ENCODE data around the gene ANGPT4. TPM values are rescaled to one million over a fixed set of nuclear protein-coding genes. Genes with fewer than 3 reads are reported as not detected.
A peak's percentile ranks its signal among the peaks of the same experiment; 100 is the strongest.

ANGPT4 gene
- total RNA-seq, 1 experiment from 2014 or later, result not detected

GRCh38 chr20:933029-933428 lies 16.9 kb upstream of the ANGPT4 start:
- Histone ChIP-seq H3K4me2 (ENCODE audit: low read depth, low read length, poor library complexity, severe bottlenecking) (no peak overlapping the region), H4K20me1 (ENCODE audit: insufficient read depth, low read depth, low read length) (no peaks in the 10 kb centered on the region), H3K9me2 (replicated peaks; ENCODE audit: insufficient read depth, low read length) (no peaks in the 10 kb centered on the region), H2AFZ (ENCODE audit: low read length) (no peak overlapping the region), H3K27me3 (ENCODE audit: low read length) (0 out of 2 replicates have a peak, but pooled peaks cover 4% of the 10 kb centered on the region), H3K27ac (ENCODE audit: low read length) (no peak overlapping the region), H3K4me3 (ENCODE audit: low read length) (no peak overlapping the region), H3K36me3 (ENCODE audit: insufficient read depth, low read length) (no peaks in the 10 kb centered on the region), H3K9ac (ENCODE audit: low read length) (no peak overlapping the region), H3K79me2 (ENCODE audit: low read length) (no peaks in the 10 kb centered on the region), H3K9me3 (ENCODE audit: low read length) (peaks cover 12% of the 10 kb centered on the region), H3K4me1 (ENCODE audit: low read length) (no peaks in the 10 kb centered on the region)
- DNase-seq, result no peak

GRCh38 chr20:931401-931800 lies 15.3 kb upstream of the ANGPT4 start:
- DNase-seq, result peak; percentile 47
- Histone ChIP-seq H3K9ac (ENCODE audit: low read length) (no peak overlapping the region), H3K4me2 (ENCODE audit: low read depth, low read length, poor library complexity, severe bottlenecking) (no peak overlapping the region), H2AFZ (ENCODE audit: low read length) (no peak overlapping the region), H3K27ac (ENCODE audit: low read length) (no peak overlapping the region), H3K27me3 (ENCODE audit: low read length) (0 out of 2 replicates have a peak, but pooled peaks cover 4% of the 10 kb centered on the region), H3K36me3 (ENCODE audit: insufficient read depth, low read length) (no peaks in the 10 kb centered on the region), H3K4me1 (ENCODE audit: low read length) (no peaks in the 10 kb centered on the region), H3K4me3 (ENCODE audit: low read length) (no peak overlapping the region), H3K9me2 (replicated peaks; ENCODE audit: insufficient read depth, low read length) (no peaks in the 10 kb centered on the region), H3K9me3 (ENCODE audit: low read length) (peaks cover 12% of the 10 kb centered on the region), H3K79me2 (ENCODE audit: low read length) (no peaks in the 10 kb centered on the region), H4K20me1 (ENCODE audit: insufficient read depth, low read depth, low read length) (no peaks in the 10 kb centered on the region)

GRCh38 chr20:926670-927069 lies 10.5 kb upstream of the ANGPT4 start:
- no peak overlapping the region for H3K4me2 ChIP-seq (ENCODE audit: low read depth, low read length, poor library complexity, severe bottlenecking)
- no peaks in the 10 kb centered on the region for H3K9me2 ChIP-seq (replicated peaks; ENCODE audit: insufficient read depth, low read length)
- peaks cover 8% of the 10 kb centered on the region for H3K9me3 ChIP-seq (ENCODE audit: low read length)
- H4K20me1 ChIP-seq (ENCODE audit: insufficient read depth, low read depth, low read length), result no peaks in the 10 kb centered on the region
- H2AFZ ChIP-seq (ENCODE audit: low read length), result no peak overlapping the region
- no peaks in the 10 kb centered on the region for H3K36me3 ChIP-seq (ENCODE audit: insufficient read depth, low read length)
- H3K79me2 ChIP-seq (ENCODE audit: low read length), result no peaks in the 10 kb centered on the region
- 0 out of 2 replicates have a peak, but pooled peaks cover 4% of the 10 kb centered on the region for H3K27me3 ChIP-seq (ENCODE audit: low read length)
- H3K27ac ChIP-seq (ENCODE audit: low read length), result no peak overlapping the region
- H3K4me3 ChIP-seq (ENCODE audit: low read length), result no peak overlapping the region
- no peaks in the 10 kb centered on the region for H3K4me1 ChIP-seq (ENCODE audit: low read length)
- DNase-seq, result no peak
- no peak overlapping the region for H3K9ac ChIP-seq (ENCODE audit: low read length)

DNA sequence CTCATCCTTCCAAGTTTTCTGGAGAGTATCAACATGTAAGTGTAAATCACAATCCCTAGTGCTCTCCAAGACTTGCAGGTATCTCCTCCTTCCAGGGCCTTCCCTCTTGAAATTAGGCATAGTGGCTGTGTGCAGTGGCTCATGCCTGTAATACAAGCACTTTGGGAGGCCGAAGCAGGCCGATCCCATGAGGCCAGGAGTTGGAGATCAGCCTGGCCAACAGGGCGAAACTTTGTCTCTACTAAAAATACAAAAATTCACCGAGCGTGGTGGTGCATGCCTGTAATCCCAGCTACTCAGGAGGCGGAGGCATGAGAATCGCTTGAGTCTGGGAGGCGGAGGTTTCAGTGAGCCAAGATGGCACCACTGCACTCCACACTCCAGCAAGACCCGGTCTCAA lies 9.4 kb upstream of the ANGPT4 start:
- H3K9ac ChIP-seq (ENCODE audit: low read length), result no peak overlapping the region
- 0 out of 2 replicates have a peak, but pooled peaks cover 4% of the 10 kb centered on the region for H3K27me3 ChIP-seq (ENCODE audit: low read length)
- no peak overlapping the region for H2AFZ ChIP-seq (ENCODE audit: low read length)
- no peaks in the 10 kb centered on the region for H3K4me1 ChIP-seq (ENCODE audit: low read length)
- DNase-seq, result no peak
- H3K79me2 ChIP-seq (ENCODE audit: low read length), result no peaks in the 10 kb centered on the region
- H3K27ac ChIP-seq (ENCODE audit: low read length), result no peak overlapping the region
- no peaks in the 10 kb centered on the region for H3K9me2 ChIP-seq (replicated peaks; ENCODE audit: insufficient read depth, low read length)
- no peaks in the 10 kb centered on the region for H3K36me3 ChIP-seq (ENCODE audit: insufficient read depth, low read length)
- peaks cover under 1% of the 10 kb centered on the region; the same call in 1 of the 2 replicates for H3K9me3 ChIP-seq (ENCODE audit: low read length)
- H3K4me2 ChIP-seq (ENCODE audit: low read depth, low read length, poor library complexity, severe bottlenecking), result no peak overlapping the region
- no peaks in the 10 kb centered on the region for H4K20me1 ChIP-seq (ENCODE audit: insufficient read depth, low read depth, low read length)
- no peak overlapping the region for H3K4me3 ChIP-seq (ENCODE audit: low read length)

GRCh38 chr20:924639-925038 lies 8.5 kb upstream of the ANGPT4 start:
- no peak for DNase-seq
- Histone ChIP-seq H4K20me1 (ENCODE audit: insufficient read depth, low read depth, low read length) (no peaks in the 10 kb centered on the region), H3K36me3 (ENCODE audit: insufficient read depth, low read length) (no peaks in the 10 kb centered on the region), H3K4me1 (ENCODE audit: low read length) (no peaks in the 10 kb centered on the region), H3K9me3 (ENCODE audit: low read length) (no peaks in the 10 kb centered on the region), H3K79me2 (ENCODE audit: low read length) (no peaks in the 10 kb centered on the region), H3K27ac (ENCODE audit: low read length) (no peak overlapping the region), H3K9ac (ENCODE audit: low read length) (no peak overlapping the region), H3K27me3 (ENCODE audit: low read length) (0 out of 2 replicates have a peak, but pooled peaks cover 4% of the 10 kb centered on the region), H3K4me3 (ENCODE audit: low read length) (no peak overlapping the region), H3K4me2 (ENCODE audit: low read depth, low read length, poor library complexity, severe bottlenecking) (no peak overlapping the region), H3K9me2 (replicated peaks; ENCODE audit: insufficient read depth, low read length) (no peaks in the 10 kb centered on the region), H2AFZ (ENCODE audit: low read length) (no peak overlapping the region)

- H3K79me2 ChIP-seq (ENCODE audit: low read length), result no peaks in the 10 kb centered on the region
- H3K9me3 ChIP-seq (ENCODE audit: low read length), result no peaks in the 10 kb centered on the region
- no peak for DNase-seq
- H3K9ac ChIP-seq (ENCODE audit: low read length), result no peak overlapping the region
- no peaks in the 10 kb centered on the region for H3K27me3 ChIP-seq (ENCODE audit: low read length)
- no peak overlapping the region for H3K4me3 ChIP-seq (ENCODE audit: low read length)
- no peak overlapping the region for H3K4me2 ChIP-seq (ENCODE audit: low read depth, low read length, poor library complexity, severe bottlenecking)
- no peaks in the 10 kb centered on the region for H4K20me1 ChIP-seq (ENCODE audit: insufficient read depth, low read depth, low read length)
- H2AFZ ChIP-seq (ENCODE audit: low read length), result no peak overlapping the region
- no peaks in the 10 kb centered on the region for H3K9me2 ChIP-seq (replicated peaks; ENCODE audit: insufficient read depth, low read length)
- no peaks in the 10 kb centered on the region for H3K4me1 ChIP-seq (ENCODE audit: low read length)
- H3K27ac ChIP-seq (ENCODE audit: low read length), result no peak overlapping the region
- no peaks in the 10 kb centered on the region for H3K36me3 ChIP-seq (ENCODE audit: insufficient read depth, low read length)
These were observed 6.6 kb upstream of the ANGPT4 start for GRCh38 chr20:922781-923180.

- H3K79me2 ChIP-seq (ENCODE audit: low read length), result no peaks in the 10 kb centered on the region
- H2AFZ ChIP-seq (ENCODE audit: low read length), result no peak overlapping the region
- H4K20me1 ChIP-seq (ENCODE audit: insufficient read depth, low read depth, low read length), result no peaks in the 10 kb centered on the region
- DNase-seq, result no peak
- H3K9ac ChIP-seq (ENCODE audit: low read length), result no peak overlapping the region
- no peak overlapping the region for H3K4me3 ChIP-seq (ENCODE audit: low read length)
- H3K27me3 ChIP-seq (ENCODE audit: low read length), result no peaks in the 10 kb centered on the region
- H3K4me2 ChIP-seq (ENCODE audit: low read depth, low read length, poor library complexity, severe bottlenecking), result no peak overlapping the region
- H3K36me3 ChIP-seq (ENCODE audit: insufficient read depth, low read length), result no peaks in the 10 kb centered on the region
- no peaks in the 10 kb centered on the region for H3K4me1 ChIP-seq (ENCODE audit: low read length)
- no peaks in the 10 kb centered on the region for H3K9me2 ChIP-seq (replicated peaks; ENCODE audit: insufficient read depth, low read length)
- H3K9me3 ChIP-seq (ENCODE audit: low read length), result no peaks in the 10 kb centered on the region
- H3K27ac ChIP-seq (ENCODE audit: low read length), result no peak overlapping the region
These were observed 4.9 kb upstream of the ANGPT4 start for GRCh38 chr20:921068-921467.

DNA sequence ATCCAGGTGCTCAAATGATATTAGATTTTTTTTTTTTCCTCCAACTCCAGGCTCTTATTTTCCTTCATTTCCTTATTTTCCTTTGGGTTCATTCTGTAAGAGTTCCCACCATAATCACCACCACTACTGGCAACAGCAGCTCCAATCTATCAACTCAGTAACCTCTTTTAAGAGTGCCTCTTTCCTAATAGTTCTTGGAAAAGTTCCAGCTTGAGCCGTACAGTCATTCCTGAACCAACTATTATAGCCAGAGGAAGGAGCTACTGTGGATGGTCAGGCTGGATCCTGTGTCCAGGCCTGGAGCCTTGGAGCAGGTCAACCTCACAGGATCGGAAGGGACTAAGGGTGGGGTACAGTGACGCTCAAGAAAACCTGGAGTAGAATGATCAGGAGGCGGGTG lies 4.2 kb upstream of the ANGPT4 start:
- Histone ChIP-seq H2AFZ (ENCODE audit: low read length) (no peak overlapping the region), H3K4me3 (ENCODE audit: low read length) (no peak overlapping the region), H3K9ac (ENCODE audit: low read length) (no peak overlapping the region), H3K9me3 (ENCODE audit: low read length) (no peaks in the 10 kb centered on the region), H3K79me2 (ENCODE audit: low read length) (no peaks in the 10 kb centered on the region), H3K36me3 (ENCODE audit: insufficient read depth, low read length) (no peaks in the 10 kb centered on the region), H3K9me2 (replicated peaks; ENCODE audit: insufficient read depth, low read length) (no peaks in the 10 kb centered on the region), H3K4me2 (ENCODE audit: low read depth, low read length, poor library complexity, severe bottlenecking) (no peak overlapping the region), H3K27me3 (ENCODE audit: low read length) (no peaks in the 10 kb centered on the region), H3K4me1 (ENCODE audit: low read length) (no peaks in the 10 kb centered on the region), H3K27ac (ENCODE audit: low read length) (no peak overlapping the region), H4K20me1 (ENCODE audit: insufficient read depth, low read depth, low read length) (no peaks in the 10 kb centered on the region)
- no peak for DNase-seq

DNA sequence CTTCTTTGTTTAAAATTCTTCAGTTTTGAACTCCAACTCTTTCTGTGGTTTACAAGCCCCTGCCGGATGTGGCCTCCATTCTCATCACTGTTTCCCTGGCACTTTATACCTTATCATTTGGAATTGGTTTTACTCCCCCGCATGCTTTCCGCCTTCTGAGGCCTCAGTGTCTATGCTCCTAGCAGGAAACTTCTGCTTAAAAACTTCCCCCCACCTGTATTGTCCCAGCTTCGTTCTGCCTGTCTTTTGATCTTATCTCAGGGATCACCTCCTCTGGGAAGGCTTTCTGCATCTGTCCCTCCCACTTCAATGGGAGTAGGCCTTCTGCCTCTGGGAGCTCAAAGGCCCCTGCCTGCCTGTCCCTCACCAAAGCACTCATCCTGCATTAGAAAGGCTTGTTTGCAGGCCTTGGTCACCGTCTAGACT lies 3.4 kb upstream of the ANGPT4 start:
- Histone ChIP-seq H3K4me3 (ENCODE audit: low read length) (no peak overlapping the region), H3K27ac (ENCODE audit: low read length) (no peak overlapping the region), H3K79me2 (ENCODE audit: low read length) (no peaks in the 10 kb centered on the region), H2AFZ (ENCODE audit: low read length) (no peak overlapping the region), H4K20me1 (ENCODE audit: insufficient read depth, low read depth, low read length) (no peaks in the 10 kb centered on the region), H3K4me2 (ENCODE audit: low read depth, low read length, poor library complexity, severe bottlenecking) (no peak overlapping the region), H3K9me2 (replicated peaks; ENCODE audit: insufficient read depth, low read length) (no peaks in the 10 kb centered on the region), H3K4me1 (ENCODE audit: low read length) (no peaks in the 10 kb centered on the region), H3K27me3 (ENCODE audit: low read length) (no peaks in the 10 kb centered on the region), H3K36me3 (ENCODE audit: insufficient read depth, low read length) (no peaks in the 10 kb centered on the region), H3K9ac (ENCODE audit: low read length) (no peak overlapping the region), H3K9me3 (ENCODE audit: low read length) (no peaks in the 10 kb centered on the region)
- no peak for DNase-seq
